Measurements from ENCODE around the gene RBPJ. TPM values are rescaled to one million over a fixed set of nuclear protein-coding genes. Genes with fewer than 3 reads are reported as not detected.

The RBPJ gene
- total RNA-seq, 1 experiment from 2014 or later: 115 TPM

- Histone ChIP-seq H3K4me1 (peaks cover 14% of the 10 kb centered on the region), H3K27me3 (no peaks in the 10 kb centered on the region)
These were observed 47.0 kb downstream of the RBPJ start for GRCh38 chr4:26367811-26368210.

GRCh38 chr4:26368685-26369084, 47.9 kb downstream of the RBPJ start:
- DNase-seq: no peak
- Histone ChIP-seq H3K27me3 (no peaks in the 10 kb centered on the region), H3K9me3 (replicated peaks) (no peaks in the 10 kb centered on the region), H3K4me3 (no peak overlapping the region), H3K4me1 (peaks cover 16% of the 10 kb centered on the region), H3K27ac (no peak overlapping the region), H3K36me3 (0 out of 2 replicates have a peak, but pooled peaks cover 11% of the 10 kb centered on the region)

More at GRCh38 chr4:26367811-26368210, 47.0 kb downstream of the RBPJ start:
- Histone ChIP-seq H3K36me3 (0 out of 2 replicates have a peak, but pooled peaks cover 11% of the 10 kb centered on the region), H3K4me3 (no peak overlapping the region), H3K9me3 (replicated peaks) (no peaks in the 10 kb centered on the region), H3K27ac (no peak overlapping the region)
- DNase-seq: no peak

- H3K4me3 ChIP-seq: no peak overlapping the region
- peaks cover 16% of the 10 kb centered on the region for H3K4me1 ChIP-seq
- H3K27ac ChIP-seq: no peak overlapping the region
- H3K36me3 ChIP-seq: 0 out of 2 replicates have a peak, but pooled peaks cover 11% of the 10 kb centered on the region
- no peaks in the 10 kb centered on the region for H3K27me3 ChIP-seq
- DNase-seq: no peak
- no peaks in the 10 kb centered on the region for H3K9me3 ChIP-seq (replicated peaks)
These were observed 48.3 kb downstream of the RBPJ start for GRCh38 chr4:26369132-26369531.

GRCh38 chr4:26369581-26369980, 48.8 kb downstream of the RBPJ start:
- Histone ChIP-seq H3K4me1 (peaks cover 16% of the 10 kb centered on the region), H3K27ac (no peak overlapping the region), H3K4me3 (no peak overlapping the region), H3K36me3 (0 out of 2 replicates have a peak, but pooled peaks cover 11% of the 10 kb centered on the region), H3K9me3 (replicated peaks) (no peaks in the 10 kb centered on the region), H3K27me3 (no peaks in the 10 kb centered on the region)
- no peak for DNase-seq

GRCh38 chr4:26372076-26372475, 51.3 kb downstream of the RBPJ start:
- Histone ChIP-seq H3K36me3 (0 out of 2 replicates have a peak, but pooled peaks cover 4% of the 10 kb centered on the region), H3K27ac (no peak overlapping the region), H3K4me3 (no peak overlapping the region), H3K4me1 (peaks cover 16% of the 10 kb centered on the region), H3K27me3 (no peaks in the 10 kb centered on the region), H3K9me3 (replicated peaks) (no peaks in the 10 kb centered on the region)
- DNase-seq: no peak

- Histone ChIP-seq H3K4me3 (no peak overlapping the region), H3K9me3 (replicated peaks) (no peaks in the 10 kb centered on the region), H3K4me1 (peaks cover 16% of the 10 kb centered on the region), H3K27me3 (no peaks in the 10 kb centered on the region), H3K36me3 (0 out of 2 replicates have a peak, but pooled peaks cover 3% of the 10 kb centered on the region), H3K27ac (no peak overlapping the region)
- peak; percentile 62 to 74 for DNase-seq
These were observed 51.8 kb downstream of the RBPJ start for GRCh38 chr4:26372525-26373172.

GRCh38 chr4:26375551-26375950, 54.7 kb downstream of the RBPJ start:
- DNase-seq: no peak
- Histone ChIP-seq H3K36me3 (no peaks in the 10 kb centered on the region), H3K4me3 (no peak overlapping the region), H3K27ac (no peak overlapping the region), H3K27me3 (no peaks in the 10 kb centered on the region), H3K4me1 (peaks cover 16% of the 10 kb centered on the region), H3K9me3 (replicated peaks) (no peaks in the 10 kb centered on the region)

GRCh38 chr4:26377328-26378311, 56.8 kb downstream of the RBPJ start:
- H3K4me3 ChIP-seq: no peak overlapping the region
- H3K36me3 ChIP-seq: no peaks in the 10 kb centered on the region
- H3K4me1 ChIP-seq: peaks cover 5% of the 10 kb centered on the region
- no peaks in the 10 kb centered on the region for H3K9me3 ChIP-seq (replicated peaks)
- H3K27me3 ChIP-seq: no peaks in the 10 kb centered on the region
- DNase-seq: no peak
- no peak overlapping the region for H3K27ac ChIP-seq

GRCh38 chr4:26379837-26380236, 59.0 kb downstream of the RBPJ start:
- Histone ChIP-seq H3K27ac (no peak overlapping the region), H3K36me3 (no peaks in the 10 kb centered on the region), H3K4me3 (no peak overlapping the region), H3K9me3 (replicated peaks) (no peaks in the 10 kb centered on the region), H3K27me3 (no peaks in the 10 kb centered on the region), H3K4me1 (no peaks in the 10 kb centered on the region; the same call in 1 of the 2 replicates)
- no peak for DNase-seq

- no peak for DNase-seq
- Histone ChIP-seq H3K9me3 (replicated peaks) (no peaks in the 10 kb centered on the region), H3K27me3 (no peaks in the 10 kb centered on the region), H3K4me3 (no peak overlapping the region), H3K36me3 (no peaks in the 10 kb centered on the region; the same call in 1 of the 2 replicates), H3K27ac (no peak overlapping the region), H3K4me1 (no peaks in the 10 kb centered on the region; the same call in 1 of the 2 replicates)
These were observed 59.9 kb downstream of the RBPJ start for GRCh38 chr4:26380740-26381139.

GRCh38 chr4:26384380-26385057, 63.7 kb downstream of the RBPJ start:
- H3K27me3 ChIP-seq: no peaks in the 10 kb centered on the region
- peaks cover 37% of the 10 kb centered on the region for H3K36me3 ChIP-seq
- no peaks in the 10 kb centered on the region for H3K4me1 ChIP-seq
- no peaks in the 10 kb centered on the region; the same call in 1 of the 2 replicates for H3K9me3 ChIP-seq (replicated peaks)
- no peak overlapping the region for H3K4me3 ChIP-seq
- no peak overlapping the region for H3K27ac ChIP-seq
- no peak for DNase-seq

- no peak for DNase-seq
- Histone ChIP-seq H3K4me3 (no peak overlapping the region), H3K9me3 (replicated peaks) (peaks cover 4% of the 10 kb centered on the region; the same call in 1 of the 2 replicates)
These were observed 64.9 kb downstream of the RBPJ start for GRCh38 chr4:26385690-26386089.

GRCh38 chr4:26386386-26386785, 65.6 kb downstream of the RBPJ start:
- Histone ChIP-seq H3K4me3 (no peak overlapping the region), H3K27me3 (no peaks in the 10 kb centered on the region), H3K4me1 (no peaks in the 10 kb centered on the region), H3K27ac (no peak overlapping the region), H3K36me3 (peaks cover 56% of the 10 kb centered on the region), H3K9me3 (replicated peaks) (peaks cover 4% of the 10 kb centered on the region; the same call in 1 of the 2 replicates)
- DNase-seq: no peak

More at GRCh38 chr4:26385690-26386089, 64.9 kb downstream of the RBPJ start:
- Histone ChIP-seq H3K4me1 (no peaks in the 10 kb centered on the region), H3K27me3 (no peaks in the 10 kb centered on the region), H3K36me3 (peaks cover 49% of the 10 kb centered on the region), H3K27ac (no peak overlapping the region)

GRCh38 chr4:26388671-26389070, 67.9 kb downstream of the RBPJ start:
- no peak overlapping the region for H3K27ac ChIP-seq
- H3K27me3 ChIP-seq: no peaks in the 10 kb centered on the region
- H3K9me3 ChIP-seq (replicated peaks): peaks cover 4% of the 10 kb centered on the region; the same call in 1 of the 2 replicates
- no peak overlapping the region for H3K4me3 ChIP-seq
- peaks cover 76% of the 10 kb centered on the region for H3K36me3 ChIP-seq
- DNase-seq: no peak
- no peaks in the 10 kb centered on the region for H3K4me1 ChIP-seq

Data from SJCRH30 (cell line).